ENCODE data around the gene ADAT1. TPM values are rescaled to one million over a fixed set of nuclear protein-coding genes. Genes with fewer than 3 reads are reported as not detected.
"Not testable (repeated sequence)": the region's sequence is repeated elsewhere in the genome, so short reads cannot be mapped to it uniquely, and the experiment has no call there.

The ADAT1 gene
- total and polyA plus RNA-seq, 5 experiments from 2014 or later = 35.0 to 69.6 (median 41.5) TPM

GRCh38 chr16:75617121-75617520, 6.0 kb downstream of the ADAT1 start:
- Mint-ChIP-seq H3K27me3 (no peaks in the 10 kb centered on the region), H3K27ac (peak overlapping the region in 7 of 10 donors; percentile 1 to 87 (median 67)), H3K4me1 (peaks cover 15 to 47% (median 33%) of the 10 kb centered on the region in 4 donors), H3K9me3 (no peaks in the 10 kb centered on the region), H3K4me3 (peak overlapping the region in 2 of 10 donors; percentile 18 to 26), H3K36me3 (peaks cover 4 to 84% (median 30%) of the 10 kb centered on the region in 3 donors)
- POLR2A ChIA-PET = no interaction called here
- ATAC-seq (no peak), DNase-seq (no peak)

- ATAC-seq (peak in 1 of 2 donors; percentile 37), DNase-seq (no peak)
- POLR2A ChIA-PET = interaction anchor here (1.0 kb wide), 1 partner anchor 32 kb away, joined by 5 read pairs; no protein-coding TSS in a partner anchor
- peak overlapping the region in 8 of 10 donors; percentile 67 to 87 (median 83) for H3K27ac Mint-ChIP-seq
- no peaks in the 10 kb centered on the region for H3K9me3 Mint-ChIP-seq
- peaks cover 4 to 86% (median 32%) of the 10 kb centered on the region in 3 donors for H3K36me3 Mint-ChIP-seq
- peaks cover 14 to 41% (median 28%) of the 10 kb centered on the region in 4 donors for H3K4me1 Mint-ChIP-seq
- H3K4me3 Mint-ChIP-seq = peak overlapping the region in 5 of 10 donors; percentile 4 to 62 (median 18)
- no peaks in the 10 kb centered on the region for H3K27me3 Mint-ChIP-seq
These were observed 6.5 kb downstream of the ADAT1 start for GRCh38 chr16:75616521-75617010.

DNA sequence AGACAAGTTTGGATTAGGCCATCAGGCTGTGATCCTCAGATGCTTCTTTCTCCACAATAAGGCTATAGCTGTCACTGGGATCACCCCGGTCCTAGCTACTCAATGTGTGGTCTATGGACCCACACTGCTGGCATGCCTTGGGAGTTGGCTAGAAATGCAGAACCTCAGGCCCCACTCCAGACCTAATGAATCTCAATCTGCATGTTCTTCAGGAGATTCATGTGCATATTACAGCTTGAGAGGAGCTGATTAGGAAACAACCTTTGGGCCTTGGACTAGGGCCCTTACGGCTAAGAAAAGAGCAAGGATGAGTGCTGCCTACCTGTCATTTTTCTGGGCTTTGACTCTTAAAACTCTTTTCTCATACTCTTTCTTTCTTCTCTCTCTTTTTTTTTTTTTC, 7.5 kb downstream of the ADAT1 start:
- Mint-ChIP-seq H3K27me3 (no peaks in the 10 kb centered on the region), H3K9me3 (no peaks in the 10 kb centered on the region), H3K27ac (peak overlapping the region in 6 of 10 donors; percentile 40 to 87 (median 82)), H3K4me1 (peaks cover 6 to 32% (median 18%) of the 10 kb centered on the region in 4 donors), H3K36me3 (peaks cover 4 to 87% (median 32%) of the 10 kb centered on the region in 3 donors), H3K4me3 (peak overlapping the region in 1 of 10 donors; percentile 62)
- DNase-seq (no peak), ATAC-seq (no peak)
- POLR2A ChIA-PET = interaction anchor here (1.0 to 1.1 kb wide), 2 partner anchors 32 to 33 kb away, joined by 3 to 5 read pairs; partner anchors contain the start of genes KARS1 and TERF2IP

DNA sequence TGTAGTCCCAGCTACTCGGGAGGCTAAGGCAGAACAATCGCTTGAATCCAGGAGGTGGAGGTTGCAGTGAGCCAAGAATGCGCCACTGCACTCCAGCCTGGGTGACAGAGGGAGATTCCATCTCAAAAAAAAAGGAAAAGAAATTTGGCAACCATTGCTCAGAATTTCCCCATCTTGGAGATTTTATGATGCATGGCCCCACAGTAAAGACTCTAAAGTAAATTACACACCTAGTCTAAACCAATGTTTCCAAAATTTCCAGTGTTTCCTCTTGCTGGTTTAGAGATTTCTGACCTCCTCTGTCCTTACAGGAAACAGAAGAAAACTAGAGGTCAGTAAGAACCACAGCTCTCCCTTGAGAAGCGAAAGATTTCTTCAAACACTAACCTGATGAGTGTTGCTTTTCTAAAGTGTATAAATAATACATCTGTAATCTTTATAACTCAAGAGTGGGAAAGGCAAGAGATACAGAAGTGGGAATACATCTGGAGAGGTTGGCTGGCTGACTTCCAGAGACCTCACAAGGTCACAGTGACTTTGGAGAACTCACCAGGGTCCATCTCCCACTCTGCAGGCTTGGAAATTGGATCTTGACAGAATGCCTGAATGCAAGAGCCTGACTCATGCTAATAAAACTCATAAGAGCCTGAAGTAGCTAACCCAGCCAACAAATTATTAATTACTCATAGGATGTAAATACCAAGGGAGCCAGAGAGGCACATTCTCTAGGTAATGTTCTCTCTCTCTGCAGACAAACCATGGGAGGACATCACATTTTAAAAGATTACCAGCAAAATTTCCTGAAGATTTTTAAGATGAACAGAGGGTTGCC, 8.8 kb downstream of the ADAT1 start:
- DNase-seq (no peak), ATAC-seq (no peak)
- no peaks in the 10 kb centered on the region for H3K27me3 Mint-ChIP-seq
- peak overlapping the region in 2 of 10 donors; percentile 40 to 47 for H3K27ac Mint-ChIP-seq
- no peaks in the 10 kb centered on the region for H3K9me3 Mint-ChIP-seq
- POLR2A ChIA-PET = interaction anchor here (1.1 kb wide), 1 partner anchor 33 kb away, joined by 3 read pairs; the partner anchor contains the start of genes KARS1 and TERF2IP
- no peak overlapping the region for H3K4me3 Mint-ChIP-seq
- peaks cover 4 to 90% (median 35%) of the 10 kb centered on the region in 3 donors for H3K36me3 Mint-ChIP-seq
- peaks cover 2 to 24% (median 13%) of the 10 kb centered on the region in 4 donors for H3K4me1 Mint-ChIP-seq

DNA sequence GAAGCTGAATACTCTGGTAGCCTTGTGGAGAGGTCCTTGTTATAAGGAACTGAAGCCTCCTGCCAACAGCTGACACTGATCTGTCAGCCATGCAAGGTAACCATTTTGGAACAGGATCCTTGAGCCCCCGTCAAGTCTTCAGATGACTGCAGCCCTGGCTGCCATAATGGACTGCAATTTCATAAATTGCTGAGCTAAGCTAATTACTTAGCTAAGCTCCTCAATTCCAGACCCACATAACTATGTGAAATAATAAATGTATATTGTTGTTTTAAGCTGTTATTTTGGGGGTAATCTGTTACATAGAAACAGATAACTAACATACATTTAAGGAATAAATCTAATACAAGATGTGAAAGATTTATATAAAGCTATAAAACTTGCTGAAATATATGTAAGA, 16.6 kb downstream of the ADAT1 start:
- H3K27me3 Mint-ChIP-seq = no peaks in the 10 kb centered on the region
- H3K9me3 Mint-ChIP-seq = peaks cover 0 to 10% (median 0%) of the 10 kb centered on the region in 9 donors
- no peak overlapping the region for H3K4me3 Mint-ChIP-seq
- POLR2A ChIA-PET = no interaction called here
- peaks cover 0 to 11% (median 2%) of the 10 kb centered on the region in 4 donors for H3K4me1 Mint-ChIP-seq
- H3K36me3 Mint-ChIP-seq = peaks cover 20 to 87% (median 49%) of the 10 kb centered on the region in 3 donors
- DNase-seq (no peak), ATAC-seq (no peak)
- H3K27ac Mint-ChIP-seq = peak overlapping the region in 1 of 10 donors; percentile 43

DNA sequence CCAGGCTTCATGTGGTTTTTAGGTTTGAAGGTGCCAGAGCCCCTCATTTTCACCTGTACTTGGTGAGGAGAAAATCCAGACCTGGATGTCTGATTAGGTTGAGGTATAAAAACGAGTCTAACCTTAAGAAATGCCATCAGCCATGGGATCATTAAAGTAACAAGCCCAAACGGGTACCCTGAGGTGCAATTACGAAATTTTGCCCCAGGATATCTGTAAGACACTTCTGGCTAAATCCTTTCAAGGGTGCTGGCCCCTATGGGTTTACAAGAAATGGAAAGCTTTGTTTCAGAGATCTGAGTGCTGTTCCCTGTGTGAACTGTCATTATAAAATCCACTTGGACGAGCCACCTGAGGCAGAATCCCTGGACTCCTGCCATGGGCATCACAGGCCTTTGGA, 19.8 kb downstream of the ADAT1 start:
- H3K9me3 Mint-ChIP-seq = peaks cover 0 to 10% (median 0%) of the 10 kb centered on the region in 9 donors
- no peaks in the 10 kb centered on the region for H3K27me3 Mint-ChIP-seq
- H3K36me3 Mint-ChIP-seq = peaks cover 22 to 85% (median 67%) of the 10 kb centered on the region in 3 donors
- H3K4me3 Mint-ChIP-seq = no peak overlapping the region
- no peak overlapping the region for H3K27ac Mint-ChIP-seq
- ATAC-seq = no peak
- peaks cover 0 to 4% (median 2%) of the 10 kb centered on the region in 4 donors for H3K4me1 Mint-ChIP-seq
- DNase-seq = no peak
- POLR2A ChIA-PET = no interaction called here

GRCh38 chr16:75599452-75600277, 23.4 kb downstream of the ADAT1 start:
- Mint-ChIP-seq H3K4me3 (no peak overlapping the region), H3K9me3 (peaks cover 0 to 10% (median 0%) of the 10 kb centered on the region in 9 donors)
- POLR2A ChIA-PET = no interaction called here

DNA sequence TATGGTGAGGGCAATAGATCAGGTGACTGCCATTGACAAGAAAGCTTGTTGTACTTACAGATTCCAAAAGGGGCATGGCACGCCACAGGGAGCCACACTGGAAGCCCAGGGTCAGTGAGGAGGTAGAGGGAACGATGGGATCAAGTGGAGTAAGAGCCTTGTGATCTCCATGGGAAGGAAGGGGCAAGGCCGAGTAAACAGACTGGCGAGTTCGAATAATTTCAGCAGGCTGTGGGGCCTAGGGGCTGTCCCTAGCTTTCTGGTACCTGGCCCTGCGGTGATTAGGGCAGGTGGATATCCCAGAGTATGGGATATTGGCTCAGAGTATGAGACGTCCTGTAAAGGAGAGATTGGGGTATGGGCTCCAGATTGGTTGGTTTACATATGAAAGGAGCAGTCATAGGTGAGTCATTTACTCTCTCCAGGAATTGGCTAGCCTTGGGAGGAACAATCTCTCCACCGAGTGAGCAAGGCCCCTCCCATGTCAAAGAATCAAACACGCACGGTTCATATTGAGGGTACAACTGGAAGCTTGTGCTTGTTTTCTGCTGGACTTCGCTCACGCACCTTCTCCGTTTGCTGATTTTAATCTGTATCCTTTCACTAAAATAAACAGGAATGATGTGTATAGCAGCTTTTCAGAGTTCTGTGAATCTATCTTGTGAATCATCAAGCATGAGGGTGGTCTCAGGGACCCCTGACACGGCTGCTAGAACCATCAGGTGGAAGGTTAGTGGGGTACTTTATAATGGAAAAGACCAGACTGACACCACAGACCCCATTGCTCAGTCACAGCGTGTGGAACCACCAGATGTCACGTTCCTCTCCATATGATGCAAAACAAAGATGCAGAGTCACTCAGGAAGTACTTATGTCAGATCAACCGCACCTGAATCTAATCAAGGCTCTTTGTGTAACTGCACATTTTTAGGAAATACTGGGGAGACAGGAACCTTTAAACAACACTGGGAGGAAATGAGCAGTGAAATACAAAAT, 29.0 kb downstream of the ADAT1 start:
- H3K4me1 Mint-ChIP-seq = peaks cover 2 to 6% (median 4%) of the 10 kb centered on the region in 4 donors
- no peak for DNase-seq
- POLR2A ChIA-PET = no interaction called here
- H3K27me3 Mint-ChIP-seq = no peaks in the 10 kb centered on the region
- no peak overlapping the region for H3K4me3 Mint-ChIP-seq
- ATAC-seq = no peak
- H3K9me3 Mint-ChIP-seq = peaks cover 0 to 5% (median 0%) of the 10 kb centered on the region in 9 donors
- H3K36me3 Mint-ChIP-seq = peaks cover 8 to 47% (median 18%) of the 10 kb centered on the region in 3 donors
- H3K27ac Mint-ChIP-seq = peak overlapping the region in 4 of 10 donors; percentile 1 to 54 (median 18)

More at GRCh38 chr16:75599452-75600277, 23.4 kb downstream of the ADAT1 start:
- H3K27me3 Mint-ChIP-seq = no peaks in the 10 kb centered on the region
- H3K36me3 Mint-ChIP-seq = peaks cover 24 to 79% (median 65%) of the 10 kb centered on the region in 3 donors
- peaks cover 0 to 2% (median 2%) of the 10 kb centered on the region in 4 donors for H3K4me1 Mint-ChIP-seq
- no peak for DNase-seq
- no peak for ATAC-seq
- peak overlapping the region in 2 of 10 donors; percentile 32 to 58 for H3K27ac Mint-ChIP-seq

- peaks cover 0 to 5% (median 0%) of the 10 kb centered on the region in 9 donors for H3K9me3 Mint-ChIP-seq
- peaks cover 2 to 6% (median 4%) of the 10 kb centered on the region in 4 donors for H3K4me1 Mint-ChIP-seq
- no peak overlapping the region for H3K4me3 Mint-ChIP-seq
- ATAC-seq (no peak), DNase-seq (no peak)
- peaks cover 8 to 46% (median 15%) of the 10 kb centered on the region in 3 donors for H3K36me3 Mint-ChIP-seq
- no peak overlapping the region for H3K27ac Mint-ChIP-seq
- POLR2A ChIA-PET = no interaction called here
- no peaks in the 10 kb centered on the region for H3K27me3 Mint-ChIP-seq
These were observed 29.8 kb downstream of the ADAT1 start for GRCh38 chr16:75593308-75593707.

DNA sequence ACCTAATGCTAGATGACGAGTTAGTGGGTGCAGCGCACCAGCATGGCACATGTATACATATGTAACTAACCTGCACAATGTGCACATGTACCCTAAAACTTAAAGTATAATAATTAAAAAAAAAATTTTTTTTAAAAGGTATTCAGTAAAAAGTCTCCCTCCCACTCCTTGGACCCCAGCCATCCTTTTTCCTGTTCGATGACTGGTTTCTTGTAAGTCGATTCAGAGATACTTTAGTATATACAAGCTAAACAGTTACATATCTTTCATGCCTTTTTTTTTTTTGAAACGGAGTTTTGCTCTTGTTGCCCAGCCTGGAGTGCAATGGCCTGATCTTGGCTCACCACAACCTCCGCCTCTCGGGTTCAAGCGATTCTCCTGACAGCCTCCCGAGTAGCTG, 31.2 kb downstream of the ADAT1 start:
- H3K4me1 Mint-ChIP-seq, H3K4me3 Mint-ChIP-seq, H3K9me3 Mint-ChIP-seq, H3K27ac Mint-ChIP-seq, ATAC-seq, DNase-seq, H3K27me3 Mint-ChIP-seq, POLR2A ChIA-PET: not testable (repeated sequence)
- peaks cover 1 to 32% (median 3%) of the 10 kb centered on the region in 3 donors for H3K36me3 Mint-ChIP-seq
